Stimulated activated effector memory CD8-positive, alpha-beta T cell treated with anti-CD3 and anti-CD28 coated beads, Interleukin-12 subunit alpha, Interleukin-12 subunit beta, amount 100 ng/mL, for 72 hours (primary cell): ENCODE measurements around the gene HSF2BP.
"Not testable (repeated sequence)": the region's sequence is repeated elsewhere in the genome, so short reads cannot be mapped to it uniquely, and the experiment has no call there.

Source experiments
- ATAC-seq: fragments of 150-1000 bp; cut with Tn5 transposase; 2 replicates; pipeline ENCODE4 v1.10.0; 2021
- DNase-seq, 2 donors: peaks; one replicate each; pipeline ENCODE4 v3.0.0; 2021 to 2022; ENCODE audit warnings: low spot score in 2 of 2
- H3K27ac Mint-ChIP-seq: one replicate; pipeline ENCODE4 v1.8.0; 2022; ENCODE audit warnings: mild to moderate bottlenecking, mixed read lengths
- H3K36me3 Mint-ChIP-seq: one replicate; pipeline ENCODE4 v1.8.0; 2022; ENCODE audit warnings: mild to moderate bottlenecking, mixed read lengths
- H3K4me1 Mint-ChIP-seq: one replicate; pipeline ENCODE4 v1.8.0; 2022; ENCODE audit warnings: mixed read lengths
- H3K4me3 Mint-ChIP-seq: one replicate; pipeline ENCODE4 v1.8.0; 2022; ENCODE audit warnings: mild to moderate bottlenecking, mixed read lengths
- H3K9me3 Mint-ChIP-seq: one replicate; pipeline ENCODE4 v1.8.0; 2022; ENCODE audit warnings: mixed read lengths

Gene HSF2BP

GRCh38 chr21:43622796-43623195 is 36.5 kb downstream of the HSF2BP start:
- no peak for ATAC-seq
- no peak overlapping the region for H3K27ac Mint-ChIP-seq
- no peaks in the 10 kb centered on the region for H3K4me1 Mint-ChIP-seq
- peaks cover 7% of the 10 kb centered on the region for H3K9me3 Mint-ChIP-seq
- DNase-seq = no peak
- H3K4me3 Mint-ChIP-seq = no peak overlapping the region
- no peaks in the 10 kb centered on the region for H3K36me3 Mint-ChIP-seq

- Mint-ChIP-seq H3K9me3 (peaks cover 7% of the 10 kb centered on the region), H3K4me3 (no peak overlapping the region), H3K4me1 (no peaks in the 10 kb centered on the region), H3K27ac (no peak overlapping the region), H3K36me3 (no peaks in the 10 kb centered on the region)
- no peak for DNase-seq
- no peak for ATAC-seq
Measured at GRCh38 chr21:43619856-43620255, 39.4 kb downstream of the HSF2BP start.

GRCh38 chr21:43619344-43619743 is 39.9 kb downstream of the HSF2BP start:
- Mint-ChIP-seq H3K4me3 (no peak overlapping the region), H3K36me3 (no peaks in the 10 kb centered on the region), H3K9me3 (peaks cover 7% of the 10 kb centered on the region), H3K4me1 (no peaks in the 10 kb centered on the region), H3K27ac (no peak overlapping the region)
- no peak for DNase-seq
- no peak for ATAC-seq

- Mint-ChIP-seq H3K4me1 (no peaks in the 10 kb centered on the region), H3K27ac (no peak overlapping the region), H3K4me3 (no peak overlapping the region), H3K36me3 (no peaks in the 10 kb centered on the region), H3K9me3 (peaks cover 7% of the 10 kb centered on the region)
- no peak for DNase-seq
- no peak for ATAC-seq
Measured at GRCh38 chr21:43618940-43619339, 40.3 kb downstream of the HSF2BP start.

- not testable (repeated sequence) for H3K36me3 Mint-ChIP-seq, H3K4me1 Mint-ChIP-seq, H3K4me3 Mint-ChIP-seq, ATAC-seq, DNase-seq, H3K9me3 Mint-ChIP-seq, H3K27ac Mint-ChIP-seq
Measured at GRCh38 chr21:43616861-43617260, 42.4 kb downstream of the HSF2BP start.

- Mint-ChIP-seq H3K36me3 (no peaks in the 10 kb centered on the region), H3K27ac (no peak overlapping the region), H3K9me3 (peaks cover 1% of the 10 kb centered on the region), H3K4me1 (no peaks in the 10 kb centered on the region), H3K4me3 (no peak overlapping the region)
- DNase-seq = no peak
- no peak for ATAC-seq
Measured at GRCh38 chr21:43614839-43615238, 44.4 kb downstream of the HSF2BP start.

GRCh38 chr21:43613755-43614638 is 45.3 kb downstream of the HSF2BP start:
- no peak overlapping the region for H3K4me3 Mint-ChIP-seq
- DNase-seq (no peak), ATAC-seq (peak; percentile 71)
- no peaks in the 10 kb centered on the region for H3K4me1 Mint-ChIP-seq
- no peaks in the 10 kb centered on the region for H3K9me3 Mint-ChIP-seq
- no peak overlapping the region for H3K27ac Mint-ChIP-seq
- no peaks in the 10 kb centered on the region for H3K36me3 Mint-ChIP-seq

- H3K27ac Mint-ChIP-seq = no peak overlapping the region
Measured at GRCh38 chr21:43611598-43612369, 47.5 kb downstream of the HSF2BP start.

GRCh38 chr21:43609501-43610340 is 49.6 kb downstream of the HSF2BP start:
- H3K9me3 Mint-ChIP-seq = no peaks in the 10 kb centered on the region
- H3K4me1 Mint-ChIP-seq = no peaks in the 10 kb centered on the region
- no peak overlapping the region for H3K27ac Mint-ChIP-seq
- H3K36me3 Mint-ChIP-seq = no peaks in the 10 kb centered on the region
- no peak overlapping the region for H3K4me3 Mint-ChIP-seq
- no peak for ATAC-seq
- no peak for DNase-seq

More at GRCh38 chr21:43611598-43612369, 47.5 kb downstream of the HSF2BP start:
- Mint-ChIP-seq H3K36me3 (no peaks in the 10 kb centered on the region), H3K4me3 (no peak overlapping the region), H3K4me1 (no peaks in the 10 kb centered on the region), H3K9me3 (no peaks in the 10 kb centered on the region)
- DNase-seq (no peak), ATAC-seq (peak; percentile 46)

- H3K36me3 Mint-ChIP-seq = no peaks in the 10 kb centered on the region
- no peaks in the 10 kb centered on the region for H3K9me3 Mint-ChIP-seq
- H3K4me1 Mint-ChIP-seq = no peaks in the 10 kb centered on the region
- H3K27ac Mint-ChIP-seq = no peak overlapping the region
- no peak for DNase-seq
- no peak for ATAC-seq
- H3K4me3 Mint-ChIP-seq = no peak overlapping the region
Measured at GRCh38 chr21:43608664-43609063, 50.6 kb downstream of the HSF2BP start.

- Mint-ChIP-seq H3K9me3 (no peaks in the 10 kb centered on the region), H3K27ac (no peak overlapping the region), H3K4me1 (no peaks in the 10 kb centered on the region), H3K36me3 (no peaks in the 10 kb centered on the region), H3K4me3 (no peak overlapping the region)
- DNase-seq (no peak), ATAC-seq (no peak)
Measured at GRCh38 chr21:43608225-43608624, 51.1 kb downstream of the HSF2BP start.

GRCh38 chr21:43605320-43606215 is 53.7 kb downstream of the HSF2BP start:
- H3K4me1 Mint-ChIP-seq = no peaks in the 10 kb centered on the region
- H3K9me3 Mint-ChIP-seq = no peaks in the 10 kb centered on the region
- H3K36me3 Mint-ChIP-seq = no peaks in the 10 kb centered on the region
- no peak for ATAC-seq
- no peak overlapping the region for H3K27ac Mint-ChIP-seq
- H3K4me3 Mint-ChIP-seq = no peak overlapping the region
- no peak for DNase-seq

GRCh38 chr21:43604505-43605204 is 54.6 kb downstream of the HSF2BP start:
- ATAC-seq = no peak
- no peak overlapping the region for H3K27ac Mint-ChIP-seq
- no peaks in the 10 kb centered on the region for H3K9me3 Mint-ChIP-seq
- DNase-seq = no peak
- H3K36me3 Mint-ChIP-seq = no peaks in the 10 kb centered on the region
- H3K4me3 Mint-ChIP-seq = no peak overlapping the region
- peaks cover 5% of the 10 kb centered on the region for H3K4me1 Mint-ChIP-seq
